ENCODE measurements around the gene TANK.
"Not testable (repeated sequence)": the region's sequence is repeated elsewhere in the genome, so short reads cannot be mapped to it uniquely, and the experiment has no call there.

Gene TANK

GRCh38 chr2:161169335-161169734, 9.1 kb downstream of the TANK start:
- DNase-seq (ENCODE audit: low read depth), result no peak

GRCh38 chr2:161170377-161170776, 10.1 kb downstream of the TANK start:
- DNase-seq (ENCODE audit: low read depth), result no peak

- no peak for DNase-seq (ENCODE audit: low read depth)
These were observed 11.0 kb downstream of the TANK start for GRCh38 chr2:161170958-161171932.

GRCh38 chr2:161172901-161173540, 12.8 kb downstream of the TANK start:
- no peak for DNase-seq (ENCODE audit: low read depth)

- DNase-seq (ENCODE audit: low read depth), result no peak
These were observed 13.4 kb downstream of the TANK start for GRCh38 chr2:161173541-161174194.

- no peak for DNase-seq (ENCODE audit: low read depth)
These were observed 17.7 kb downstream of the TANK start for GRCh38 chr2:161177969-161178368.

- no peak for DNase-seq (ENCODE audit: low read depth)
These were observed 18.5 kb downstream of the TANK start for GRCh38 chr2:161178756-161179155.

GRCh38 chr2:161190050-161190449, 29.8 kb downstream of the TANK start:
- DNase-seq (ENCODE audit: low read depth), result no peak

- DNase-seq (ENCODE audit: low read depth), result not testable (repeated sequence)
These were observed 35.4 kb downstream of the TANK start for GRCh38 chr2:161195602-161196001.

GRCh38 chr2:161199912-161200701, 39.9 kb downstream of the TANK start:
- DNase-seq (ENCODE audit: low read depth), result no peak

GRCh38 chr2:161204846-161205245, 44.6 kb downstream of the TANK start:
- no peak for DNase-seq (ENCODE audit: low read depth)

- DNase-seq (ENCODE audit: low read depth), result no peak
These were observed 46.3 kb downstream of the TANK start for GRCh38 chr2:161206471-161207032.

GRCh38 chr2:161207941-161208340, 47.7 kb downstream of the TANK start:
- DNase-seq (ENCODE audit: low read depth), result no peak

GRCh38 chr2:161208527-161209139, 48.4 kb downstream of the TANK start:
- no peak for DNase-seq (ENCODE audit: low read depth)

GRCh38 chr2:161209902-161210301, 49.7 kb downstream of the TANK start:
- no peak for DNase-seq (ENCODE audit: low read depth)

- no peak for DNase-seq (ENCODE audit: low read depth)
These were observed 57.5 kb downstream of the TANK start for GRCh38 chr2:161217597-161218185.

- no peak for DNase-seq (ENCODE audit: low read depth)
These were observed 59.0 kb downstream of the TANK start for GRCh38 chr2:161219211-161219610.

GRCh38 chr2:161223139-161223732, 63.0 kb downstream of the TANK start:
- no peak for DNase-seq (ENCODE audit: low read depth)

GRCh38 chr2:161228511-161229240, 68.4 kb downstream of the TANK start:
- no peak for DNase-seq (ENCODE audit: low read depth)

- no peak for DNase-seq (ENCODE audit: low read depth)
These were observed 70.7 kb downstream of the TANK start for GRCh38 chr2:161230959-161231358.
